Coronary artery (tissue), 2 donors: ENCODE data around the gene CACNB1.

Experiments
- DNase-seq: peaks from one replicate; pipeline ENCODE4 v3.0.0-alpha.2; 2017; ENCODE audit warnings: low spot score
- H3K27ac ChIP-seq, 2 donors: fragments of 200-600 bp; sonication (generic); one replicate each; pipeline ENCODE4 v1.5.1; 2016 to 2019
- H3K4me3 ChIP-seq: fragments of 200-600 bp; sonication (generic); 2 replicates; pipeline ENCODE4 v1.5.1; 2016; ENCODE audit warnings: mild to moderate bottlenecking, moderate library complexity
- CTCF ChIP-seq: fragments of 200-600 bp; sonication (generic); IDR thresholded peaks from one replicate; pipeline ENCODE4 v1.5.1; 2019; ENCODE audit warnings: antibody characterized with exemption

CACNB1 gene

GRCh38 chr17:39200070-39200879, 2.8 kb upstream of the CACNB1 start, which contains the start of gene RPL19:
Gene RPL19, plus strand, starts transcription at chr17:39200283. Its CDS starts 62 bp downstream, at chr17:39200345.
- Histone ChIP-seq H3K4me3 (peak within 1 kb of the TSS; percentile 80), H3K27ac (peak within 1 kb of the TSS; percentile 94 to 99)
- DNase-seq, result peak; percentile 89
- no peak for TF ChIP-seq CTCF

GRCh38 chr17:39199820-39200069, 2.3 kb upstream of the CACNB1 start:
- Histone ChIP-seq H3K4me3 (peak overlapping the region; percentile 80), H3K27ac (peak overlapping the region; percentile 93 to 94)
- peak; percentile 92 for DNase-seq
- no peak for TF ChIP-seq CTCF

- no peak for TF ChIP-seq CTCF
- Histone ChIP-seq H3K27ac (peak overlapping the region; percentile 92 to 99), H3K4me3 (peak overlapping the region; percentile 97)
- no peak for DNase-seq
Measured at GRCh38 chr17:39198186-39198566, 707 bp upstream of the CACNB1 start.

- DNase-seq, result no peak
- no peak for TF ChIP-seq CTCF
- peak overlapping the region; percentile 97 for H3K4me3 ChIP-seq
- peak overlapping the region; percentile 92 to 99 for H3K27ac ChIP-seq
Measured at GRCh38 chr17:39196808-39197291, 619 bp downstream of the CACNB1 start.

GRCh38 chr17:39196241-39196807, 1.1 kb downstream of the CACNB1 start:
- TF ChIP-seq CTCF, result no peak
- Histone ChIP-seq H3K4me3 (peak overlapping the region; percentile 97), H3K27ac (peak overlapping the region; percentile 92 to 99)
- DNase-seq, result no peak

- no peak for DNase-seq
- Histone ChIP-seq H3K27ac (peak overlapping the region; percentile 92 to 99), H3K4me3 (peak overlapping the region; percentile 97)
- no peak for TF ChIP-seq CTCF
Measured at GRCh38 chr17:39195568-39196160, 1.8 kb downstream of the CACNB1 start.
